B cell (primary cell): ENCODE measurements around the gene LIMCH1. TPM values are rescaled to one million over a fixed set of nuclear protein-coding genes. Genes with fewer than 3 reads are reported as not detected.

Experiments
- ATAC-seq: fragments of 200-7000 bp; cut with Tn5 transposase; one replicate; pipeline ENCODE4 v1.10.0; 2021; ENCODE audit warnings: low read depth, mild to moderate bottlenecking, moderate number of reproducible peaks, moderate library complexity
- CTCF ChIA-PET: fragments of 350-600 bp; sonication (Branson Sonifier 250); formaldehyde crosslinking; loops from one replicate; lab custom pipeline; 2021; ENCODE audit warnings: antibody characterized with exemption, inconsistent platforms; lab: Charles Lee
- POLR2A ChIA-PET: fragments of 350-600 bp; sonication (Branson Sonifier 250); formaldehyde crosslinking; loops from one replicate; lab custom pipeline; 2021; ENCODE audit warnings: antibody characterized with exemption; lab: Charles Lee
- DNase-seq: peaks from one replicate; pipeline ENCODE4 v3.0.0; 2013
- H2AFZ ChIP-seq: 2 replicates; pipeline ENCODE4 v1.6.1; 2012; ENCODE audit warnings: mild to moderate bottlenecking, low read depth, low read length; ENCODE audit not compliant: insufficient read depth, poor library complexity, severe bottlenecking
- H3K27ac ChIP-seq, 2 donors: 1 replicate in 1 of 2; 2 replicates in 1 of 2; pipeline ENCODE4 v1.5.1; 2012 to 2013; ENCODE audit warnings: low read length in 2 of 2, mild to moderate bottlenecking in 2 of 2, moderate library complexity in 1 of 2
- H3K27me3 ChIP-seq, 4 experiments: fragments of 200-600 bp in 1 of 4; sonication (generic) in 1 of 4; replicated peaks in 1 of 4; 1 replicate in 2 of 4; 2 replicates in 2 of 4; pipeline versions ENCODE4 v1.6.1 to v1.7.0; 2013 to 2016; ENCODE audit warnings: low read length in 3 of 4, mild to moderate bottlenecking in 2 of 4, mixed read lengths in 1 of 4, moderate library complexity in 1 of 4; ENCODE audit not compliant: insufficient read depth in 4 of 4, control insufficient read depth in 3 of 4; ENCODE audit errors: control extremely low read depth in 1 of 4
- H3K36me3 ChIP-seq, 2 experiments: replicated peaks in 1 of 2; 1 replicate in 1 of 2; 2 replicates in 1 of 2; pipeline versions ENCODE4 v1.6.1 to v1.7.1; 2013; ENCODE audit warnings: low read length in 1 of 2; ENCODE audit not compliant: insufficient read depth in 2 of 2, control insufficient read depth in 1 of 2; ENCODE audit errors: control extremely low read depth in 1 of 2, extremely low read depth in 1 of 2
- H3K4me1 ChIP-seq, 2 donors: fragments of 200-600 bp in 1 of 2; sonication (generic) in 1 of 2; 1 replicate in 1 of 2; 2 replicates in 1 of 2; pipeline versions ENCODE4 v1.5.1 to v1.6.1; 2013 to 2017; ENCODE audit warnings: low read length in 2 of 2; ENCODE audit not compliant: control insufficient read depth in 2 of 2, insufficient read depth in 2 of 2
- H3K4me2 ChIP-seq: replicated peaks from 2 replicates; pipeline ENCODE3; 2012; ENCODE audit warnings: mild to moderate bottlenecking, low read depth, low read length; ENCODE audit not compliant: poor library complexity, severe bottlenecking
- H3K4me3 ChIP-seq, 5 experiments: fragments of 200-600 bp in 1 of 5; sonication (generic) in 1 of 5; 1 replicate in 3 of 5; 2 replicates in 2 of 5; pipeline versions ENCODE4 v1.5.1 to v1.7.0; 2011 to 2016; ENCODE audit warnings: low read length in 4 of 5, mild to moderate bottlenecking in 4 of 5, low read depth in 2 of 5, control low read depth in 1 of 5, moderate library complexity in 1 of 5; ENCODE audit not compliant: insufficient read depth in 1 of 5; ENCODE audit errors: control extremely low read depth in 1 of 5, extremely low read depth in 1 of 5
- H3K79me2 ChIP-seq: fragments of 200-600 bp; sonication (generic); one replicate; pipeline ENCODE4 v1.6.0; 2016; ENCODE audit warnings: low read length; ENCODE audit not compliant: control insufficient read depth, insufficient read depth
- H3K9ac ChIP-seq: fragments of 200-600 bp; sonication (generic); 2 replicates; pipeline ENCODE4 v1.6.1; 2017; ENCODE audit warnings: mild to moderate bottlenecking, low read length, moderate library complexity
- H3K9me3 ChIP-seq, 3 donors: one replicate each; pipeline versions ENCODE4 v1.6.1 to v1.7.1; 2013; ENCODE audit warnings: low read length in 2 of 3; ENCODE audit not compliant: control insufficient read depth in 2 of 3, insufficient read depth in 1 of 3; ENCODE audit errors: control extremely low read depth in 1 of 3
- H4K20me1 ChIP-seq: 2 replicates; pipeline ENCODE4 v1.6.0; 2012; ENCODE audit warnings: mild to moderate bottlenecking, low read length; ENCODE audit not compliant: insufficient read depth, control insufficient read depth, poor library complexity, severe bottlenecking
- H3K27ac Mint-ChIP-seq: one replicate; pipeline ENCODE4 v1.8.0; 2021; ENCODE audit warnings: mixed read lengths
- H3K27me3 Mint-ChIP-seq: one replicate; pipeline ENCODE4 v1.8.0; 2021; ENCODE audit warnings: mixed read lengths
- H3K4me1 Mint-ChIP-seq: one replicate; pipeline ENCODE4 v1.8.0; 2021; ENCODE audit warnings: mixed read lengths
- H3K4me3 Mint-ChIP-seq: one replicate; pipeline ENCODE4 v1.8.0; 2021; ENCODE audit warnings: mixed read lengths
- H3K9me3 Mint-ChIP-seq: one replicate; pipeline ENCODE4 v1.8.0; 2022; ENCODE audit warnings: mixed read lengths; ENCODE audit not compliant: insufficient read depth
- EZH2 ChIP-seq: IDR thresholded peaks from 2 replicates; pipeline ENCODE4 v1.6.1; 2012; ENCODE audit warnings: borderline replicate concordance, low read depth, mild to moderate bottlenecking, moderate library complexity, low read length; ENCODE audit not compliant: insufficient read depth, poor library complexity, severe bottlenecking
- WGBS: methylation state at CpG from one replicate; pipeline ENCODE4 v1.1.5; 2013; ENCODE audit warnings: missing lambda C conversion rate; ENCODE audit not compliant: insufficient coverage; 5-methylcytosine and 5-hydroxymethylcytosine counted together
- intact Hi-C: fragments of 100-400 bp; cut with micrococcal nuclease; formaldehyde crosslinking; loops from one replicate; pipeline ENCODE4 v1.10.0; 2022
- polyA plus RNA-seq: library from polyadenylated mRNA; depleted of rRNA; stranded (reverse); fragments of >200 nt; gene quantifications from 2 replicates; pipeline ENCODE4 v1.2.3, GENCODE V29; 2012
- total RNA-seq, 2 donors: library from RNA; stranded (reverse); fragments of 120-200 nt in 1 of 2; gene quantifications; 1 replicate in 1 of 2; 2 replicates in 1 of 2; pipeline versions ENCODE4 v1.2.3 to v1.2.4, GENCODE V29; 2013 to 2022
- TF ChIP-seq, protein P1 (sequence below): fragments of 200-600 bp; IDR thresholded peaks from one replicate; pipeline ENCODE4 v1.8.0; 2022; ENCODE audit warnings: antibody characterized with exemption, mild to moderate bottlenecking

The LIMCH1 gene
- total and polyA plus RNA-seq, 2 donors (not counting 1 experiment from before 2014, with no cell fraction given): not detected

DNA sequence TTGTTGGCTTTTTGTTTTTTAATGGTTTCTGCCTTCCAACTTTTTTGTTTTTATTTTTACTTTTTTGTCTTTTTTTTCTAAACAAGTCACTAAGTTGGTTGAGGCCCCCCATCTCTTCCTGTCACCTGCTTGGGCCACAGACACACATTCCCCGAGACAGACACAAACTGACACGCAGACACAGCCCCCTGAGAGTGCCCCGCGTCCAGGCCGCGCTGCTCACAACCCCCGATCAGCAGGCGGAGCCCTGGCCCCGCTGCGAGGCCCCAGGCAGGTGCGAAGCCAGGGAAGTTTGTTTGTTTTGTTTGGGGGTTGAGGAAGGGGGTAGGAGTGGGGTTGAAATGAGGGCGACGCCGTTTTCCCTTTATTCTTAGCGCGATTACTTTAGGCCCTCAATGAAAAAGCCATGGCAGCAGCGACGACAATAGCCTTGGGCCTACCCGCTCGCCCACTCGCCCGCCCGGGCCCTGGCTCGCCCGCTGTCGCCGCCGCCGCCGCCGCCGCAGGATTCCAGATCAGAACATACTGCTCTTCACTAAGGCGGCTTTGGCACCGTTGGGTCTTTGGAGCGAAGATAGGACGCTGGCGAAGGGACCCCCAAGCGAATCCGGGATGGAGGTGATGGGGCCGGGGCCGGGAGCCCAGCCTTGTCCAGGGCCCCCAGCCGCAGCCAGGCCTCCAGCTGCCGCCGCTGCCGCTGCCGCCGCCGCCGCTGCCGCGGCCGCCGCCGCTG is 207.5 kb downstream of the LIMCH1 start:
- TF ChIP-seq, protein P1, sequence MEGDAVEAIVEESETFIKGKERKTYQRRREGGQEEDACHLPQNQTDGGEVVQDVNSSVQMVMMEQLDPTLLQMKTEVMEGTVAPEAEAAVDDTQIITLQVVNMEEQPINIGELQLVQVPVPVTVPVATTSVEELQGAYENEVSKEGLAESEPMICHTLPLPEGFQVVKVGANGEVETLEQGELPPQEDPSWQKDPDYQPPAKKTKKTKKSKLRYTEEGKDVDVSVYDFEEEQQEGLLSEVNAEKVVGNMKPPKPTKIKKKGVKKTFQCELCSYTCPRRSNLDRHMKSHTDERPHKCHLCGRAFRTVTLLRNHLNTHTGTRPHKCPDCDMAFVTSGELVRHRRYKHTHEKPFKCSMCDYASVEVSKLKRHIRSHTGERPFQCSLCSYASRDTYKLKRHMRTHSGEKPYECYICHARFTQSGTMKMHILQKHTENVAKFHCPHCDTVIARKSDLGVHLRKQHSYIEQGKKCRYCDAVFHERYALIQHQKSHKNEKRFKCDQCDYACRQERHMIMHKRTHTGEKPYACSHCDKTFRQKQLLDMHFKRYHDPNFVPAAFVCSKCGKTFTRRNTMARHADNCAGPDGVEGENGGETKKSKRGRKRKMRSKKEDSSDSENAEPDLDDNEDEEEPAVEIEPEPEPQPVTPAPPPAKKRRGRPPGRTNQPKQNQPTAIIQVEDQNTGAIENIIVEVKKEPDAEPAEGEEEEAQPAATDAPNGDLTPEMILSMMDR: no peak
- no peak for TF ChIP-seq EZH2
- Mint-ChIP-seq H3K4me1 (peaks cover 4% of the 10 kb centered on the region), H3K4me3 (no peak overlapping the region), H3K27me3 (peaks cover 54% of the 10 kb centered on the region), H3K9me3 (no peaks in the 10 kb centered on the region), H3K27ac (no peak overlapping the region)
- Histone ChIP-seq H3K4me2 (no peak overlapping the region), H2AFZ (no peak overlapping the region), H3K4me3 (no peak overlapping the region), H3K4me1 (peaks cover 0 to 6% of the 10 kb centered on the region in 2 donors), H3K9me3 (peaks cover 0 to 25% (median 0%) of the 10 kb centered on the region in 3 donors), H3K79me2 (no peaks in the 10 kb centered on the region), H3K36me3 (no peaks in the 10 kb centered on the region), H3K27ac (no peak overlapping the region), H3K27me3 (peaks cover 0 to 63% (median 41%) of the 10 kb centered on the region in 4 experiments), H3K9ac (no peak overlapping the region), H4K20me1 (no peaks in the 10 kb centered on the region)
- DNase-seq (no peak), ATAC-seq (no peak)
- 19% methylated on average over 52 of the region's 54 CpGs for WGBS
- POLR2A ChIA-PET: no interaction called here
- CTCF ChIA-PET: no interaction called here
- intact Hi-C loops: no loop called here

DNA sequence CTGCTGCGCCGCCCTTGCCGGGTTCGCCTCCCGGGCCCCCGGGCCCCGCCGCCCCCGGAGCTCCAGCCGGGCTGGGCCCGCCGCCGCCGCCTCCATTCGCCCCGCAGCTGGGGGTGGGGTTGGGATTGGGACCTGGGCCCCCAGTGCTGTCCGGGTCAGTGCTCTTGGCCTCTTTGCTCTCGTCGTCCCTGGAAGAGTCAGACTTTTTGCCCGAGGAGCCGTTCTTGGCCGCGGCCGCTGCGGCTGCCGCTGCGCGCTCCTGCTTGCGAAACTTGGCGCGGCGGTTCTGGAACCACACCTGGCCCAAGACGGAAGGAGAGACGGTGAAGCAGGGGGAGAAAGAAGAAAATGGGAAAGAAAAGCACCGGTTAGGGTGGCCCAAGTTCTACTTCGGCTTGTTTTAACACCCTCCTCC is 208.1 kb downstream of the LIMCH1 start:
- ATAC-seq: no peak
- Histone ChIP-seq H3K79me2 (no peaks in the 10 kb centered on the region), H3K36me3 (no peaks in the 10 kb centered on the region), H3K4me3 (no peak overlapping the region), H2AFZ (no peak overlapping the region), H3K27ac (no peak overlapping the region), H3K9me3 (peaks cover 0 to 28% (median 0%) of the 10 kb centered on the region in 3 donors), H3K4me2 (no peak overlapping the region), H3K27me3 (peaks cover 0 to 67% (median 45%) of the 10 kb centered on the region in 4 experiments), H4K20me1 (no peaks in the 10 kb centered on the region), H3K9ac (no peak overlapping the region), H3K4me1 (peaks cover 0 to 6% of the 10 kb centered on the region in 2 donors)
- Mint-ChIP-seq H3K4me1 (peaks cover 4% of the 10 kb centered on the region), H3K4me3 (no peak overlapping the region), H3K27me3 (peaks cover 54% of the 10 kb centered on the region), H3K9me3 (no peaks in the 10 kb centered on the region), H3K27ac (no peak overlapping the region)
- no peak for TF ChIP-seq EZH2
- POLR2A ChIA-PET: no interaction called here
- WGBS: 19% methylated on average over 33 of the region's 36 CpGs
- intact Hi-C loops: no loop called here
- no peak for DNase-seq
- CTCF ChIA-PET: no interaction called here
